Gastroesophageal sphincter (tissue), 3 donors: ENCODE results near the gene PSMB3.

Source experiments
- CTCF ChIP-seq, 4 experiments: fragments of 200-600 bp in 2 of 4; fragments of 450-650 bp in 2 of 4; sonication (generic) in 1 of 4; IDR thresholded peaks; one replicate each; pipeline ENCODE4 v1.5.1; 2017 to 2019; ENCODE audit warnings: antibody characterized with exemption in 4 of 4, mild to moderate bottlenecking in 2 of 4, moderate library complexity in 2 of 4
- POLR2A ChIP-seq, 2 donors: fragments of 450-650 bp; IDR thresholded peaks; one replicate each; pipeline ENCODE4 v1.6.1; 2017; ENCODE audit warnings: antibody characterized with exemption in 2 of 2, mild to moderate bottlenecking in 2 of 2, moderate library complexity in 1 of 2

DNA sequence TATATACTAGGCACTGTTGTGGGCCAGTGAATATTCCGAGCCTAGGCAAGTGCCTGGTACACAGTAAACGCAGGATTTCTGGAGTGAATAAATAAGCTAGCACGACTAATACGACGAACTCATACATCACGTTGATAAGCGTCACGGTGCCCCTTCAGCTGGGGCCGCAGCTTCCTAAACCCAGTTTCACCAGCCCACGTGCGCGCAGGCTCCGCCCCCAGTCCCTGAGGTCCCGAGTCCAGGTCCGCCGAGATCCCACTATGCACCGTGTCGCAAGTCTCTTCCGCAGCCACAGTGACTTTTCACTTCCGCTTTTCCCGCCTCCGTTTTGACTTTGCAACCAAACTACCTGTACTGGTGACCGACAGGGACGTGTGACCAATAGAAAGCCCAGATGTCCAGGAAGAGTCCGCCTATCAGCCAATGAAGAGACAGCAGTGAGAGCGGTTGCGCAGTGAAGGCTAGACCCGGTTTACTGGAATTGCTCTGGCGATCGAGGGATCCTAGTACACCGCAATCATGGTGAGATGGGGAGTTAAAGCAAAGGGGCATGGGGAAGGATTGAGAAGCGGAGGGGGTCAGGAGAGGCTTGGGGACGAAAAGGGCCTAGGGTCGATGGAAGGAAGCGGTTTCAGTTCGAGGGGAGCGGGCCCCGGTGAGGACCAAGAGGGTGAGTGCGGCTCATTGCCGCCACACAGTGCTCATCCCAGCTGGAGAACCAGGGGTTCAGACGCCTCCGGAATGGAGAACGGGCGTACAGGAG is at the start of gene PSMB3:
- peak in 1 of 4 experiments; percentile 23 for TF ChIP-seq CTCF (IDR thresholded peaks at IDR 0.05)
- peak in 1 of 2 donors; percentile 21 for TF ChIP-seq POLR2A (IDR thresholded peaks at IDR 0.05)
